ENCODE results near the gene SLC10A1. TPM values are rescaled to one million over a fixed set of nuclear protein-coding genes. Genes with fewer than 3 reads are reported as not detected.

The SLC10A1 gene
- total and polyA plus RNA-seq, 2 of the 8 experiments (the other 6 are each of a cell fraction or from before 2014, with no cell fraction given): not detected

GRCh38 chr14:69741055-69741454 lies 56.0 kb downstream of the SLC10A1 start:
- FAIRE-seq: no peak
- Histone ChIP-seq H3K27ac (ENCODE audit: low read depth, low read length) (no peak overlapping the region), H2AK5ac (ENCODE audit: low read depth, low read length) (no peak overlapping the region), H3K56ac (replicated peaks; ENCODE audit: insufficient read length, low read depth, low read length) (no peak overlapping the region), H2BK15ac (ENCODE audit: low read length) (no peak overlapping the region), H3K4ac (replicated peaks; ENCODE audit: insufficient read length, low read depth, low read length) (no peak overlapping the region), H3K4me2 (ENCODE audit: insufficient read depth in 1 of 2, low read depth in 2 of 2, low read length in 2 of 2) (no peak overlapping the region), H3K9ac (replicated peaks in 1 of 4; ENCODE audit: extremely low read depth in 1 of 4, low read depth in 3 of 4, low read length in 3 of 4) (no peak overlapping the region), H2AFZ (ENCODE audit: low read length) (no peak overlapping the region), H4K20me1 (replicated peaks in 1 of 2; ENCODE audit: control insufficient read depth in 1 of 2, insufficient read depth in 2 of 2, low read length in 2 of 2) (no peaks in the 10 kb centered on the region), H3K36me3 (ENCODE audit: control insufficient read depth in 2 of 4, insufficient read depth in 4 of 4, low read length in 3 of 4) (no peaks in the 10 kb centered on the region; a peak in 1 of 8 replicates), H3K79me1 (ENCODE audit: low read depth, low read length) (no peaks in the 10 kb centered on the region), H4K5ac (ENCODE audit: insufficient read length, low read depth, low read length) (no peak overlapping the region), H3K23me2 (ENCODE audit: low read depth, low read length) (no peaks in the 10 kb centered on the region), H3K79me2 (ENCODE audit: control insufficient read depth in 1 of 2, insufficient read depth in 2 of 2, low read length in 2 of 2) (no peaks in the 10 kb centered on the region), H3K4me1 (replicated peaks in 1 of 4; ENCODE audit: control insufficient read depth in 3 of 4, insufficient read depth in 4 of 4, low read length in 3 of 4) (no peaks in the 10 kb centered on the region), H2BK5ac (ENCODE audit: low read depth, low read length) (no peak overlapping the region), H3K4me3 (ENCODE audit: extremely low read depth in 1 of 4, insufficient read depth in 2 of 4, low read depth in 3 of 4, low read length in 4 of 4) (no peak overlapping the region), H4K91ac (replicated peaks; ENCODE audit: insufficient read length, low read length) (no peak overlapping the region), H3K18ac (ENCODE audit: extremely low read depth, low read length) (no peak overlapping the region), H2BK20ac (ENCODE audit: low read length) (no peak overlapping the region), H3K27me3 (replicated peaks in 1 of 4; ENCODE audit: control insufficient read depth in 3 of 4, extremely low read depth in 1 of 4, insufficient read depth in 3 of 4, low read length in 3 of 4) (no peaks in the 10 kb centered on the region), H3K23ac (ENCODE audit: insufficient read length) (no peak overlapping the region), H3K9me3 (ENCODE audit: insufficient read depth in 2 of 2, low read depth in 1 of 2, low read length in 1 of 2) (peaks cover 14 to 16% of the 10 kb centered on the region in 2 experiments), H3K14ac (ENCODE audit: insufficient read length) (no peak overlapping the region), H2BK120ac (replicated peaks; ENCODE audit: low read depth, low read length) (no peak overlapping the region), H4K8ac (ENCODE audit: extremely low read depth, insufficient read depth, low read length) (no peak overlapping the region), H2BK12ac (ENCODE audit: low read depth, low read length) (no peak overlapping the region)
- 92% methylated on average over 1 of the region's 1 CpG; no CpG with 5 or more reads in 1 of the 2 experiments for WGBS, 2 experiments (ENCODE audit: extremely low coverage in 1 of 2, insufficient coverage in 1 of 2, insufficient read length in 1 of 2, insufficient replicate concordance in 2 of 2, low coverage in 1 of 2, low lambda C conversion rate in 2 of 2, missing lambda C conversion rate in 1 of 2)
- no peak for DNase-seq (ENCODE audit: low read depth in 1 of 2, low spot score in 2 of 2)
- ChIA-PET CTCF (ENCODE audit: partially characterized antibody) (interaction anchor here (1.6 kb wide), 1 partner anchor 61 kb away, joined by 4 read pairs; no protein-coding TSS in a partner anchor), POLR2A (ENCODE audit: partially characterized antibody) (no interaction called here)

Data from H1 (cell line).